Measurements from ENCODE around the gene SH3D19. TPM values are rescaled to one million over a fixed set of nuclear protein-coding genes. Genes with fewer than 3 reads are reported as not detected.

The SH3D19 gene, protein sequence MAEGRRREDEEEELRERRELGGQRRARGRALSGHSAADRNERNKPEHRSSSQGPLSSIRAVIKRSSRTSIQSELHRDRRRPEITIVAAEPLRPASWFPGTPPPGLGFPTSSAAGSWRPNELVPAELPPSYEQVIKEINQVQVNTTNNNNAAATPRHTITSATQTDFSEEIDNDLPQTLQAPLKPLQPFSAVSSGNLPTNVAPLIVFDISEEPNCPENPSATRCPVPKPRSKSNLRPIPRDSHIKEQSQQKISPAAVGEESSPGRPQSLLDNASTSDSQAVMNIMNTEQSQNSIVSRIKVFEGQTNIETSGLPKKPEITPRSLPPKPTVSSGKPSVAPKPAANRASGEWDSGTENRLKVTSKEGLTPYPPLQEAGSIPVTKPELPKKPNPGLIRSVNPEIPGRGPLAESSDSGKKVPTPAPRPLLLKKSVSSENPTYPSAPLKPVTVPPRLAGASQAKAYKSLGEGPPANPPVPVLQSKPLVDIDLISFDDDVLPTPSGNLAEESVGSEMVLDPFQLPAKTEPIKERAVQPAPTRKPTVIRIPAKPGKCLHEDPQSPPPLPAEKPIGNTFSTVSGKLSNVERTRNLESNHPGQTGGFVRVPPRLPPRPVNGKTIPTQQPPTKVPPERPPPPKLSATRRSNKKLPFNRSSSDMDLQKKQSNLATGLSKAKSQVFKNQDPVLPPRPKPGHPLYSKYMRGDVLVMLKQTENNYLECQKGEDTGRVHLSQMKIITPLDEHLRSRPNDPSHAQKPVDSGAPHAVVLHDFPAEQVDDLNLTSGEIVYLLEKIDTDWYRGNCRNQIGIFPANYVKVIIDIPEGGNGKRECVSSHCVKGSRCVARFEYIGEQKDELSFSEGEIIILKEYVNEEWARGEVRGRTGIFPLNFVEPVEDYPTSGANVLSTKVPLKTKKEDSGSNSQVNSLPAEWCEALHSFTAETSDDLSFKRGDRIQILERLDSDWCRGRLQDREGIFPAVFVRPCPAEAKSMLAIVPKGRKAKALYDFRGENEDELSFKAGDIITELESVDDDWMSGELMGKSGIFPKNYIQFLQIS
- total RNA-seq (17.0 and 18.3 TPM in 2 replicates), polyA plus RNA-seq (11.3 and 16.2 TPM in 2 replicates)

- peak within 1 kb of the TSS; percentile 71 for H3K27ac ChIP-seq
- no peaks in the 10 kb centered on the region for H3K27me3 ChIP-seq
- TF ChIP-seq, protein P1, sequence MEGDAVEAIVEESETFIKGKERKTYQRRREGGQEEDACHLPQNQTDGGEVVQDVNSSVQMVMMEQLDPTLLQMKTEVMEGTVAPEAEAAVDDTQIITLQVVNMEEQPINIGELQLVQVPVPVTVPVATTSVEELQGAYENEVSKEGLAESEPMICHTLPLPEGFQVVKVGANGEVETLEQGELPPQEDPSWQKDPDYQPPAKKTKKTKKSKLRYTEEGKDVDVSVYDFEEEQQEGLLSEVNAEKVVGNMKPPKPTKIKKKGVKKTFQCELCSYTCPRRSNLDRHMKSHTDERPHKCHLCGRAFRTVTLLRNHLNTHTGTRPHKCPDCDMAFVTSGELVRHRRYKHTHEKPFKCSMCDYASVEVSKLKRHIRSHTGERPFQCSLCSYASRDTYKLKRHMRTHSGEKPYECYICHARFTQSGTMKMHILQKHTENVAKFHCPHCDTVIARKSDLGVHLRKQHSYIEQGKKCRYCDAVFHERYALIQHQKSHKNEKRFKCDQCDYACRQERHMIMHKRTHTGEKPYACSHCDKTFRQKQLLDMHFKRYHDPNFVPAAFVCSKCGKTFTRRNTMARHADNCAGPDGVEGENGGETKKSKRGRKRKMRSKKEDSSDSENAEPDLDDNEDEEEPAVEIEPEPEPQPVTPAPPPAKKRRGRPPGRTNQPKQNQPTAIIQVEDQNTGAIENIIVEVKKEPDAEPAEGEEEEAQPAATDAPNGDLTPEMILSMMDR (IDR thresholded peaks at IDR 0.05; ENCODE audit: low read depth, low read length): no peak
- DNase-seq (ENCODE audit: low read depth in 1 of 2, low spot score in 1 of 2): peak; percentile 68 to 83
- H3K4me1 ChIP-seq (ENCODE audit: low read depth): peaks cover 18% of the 10 kb centered on the region
- H3K36me3 ChIP-seq: no peaks in the 10 kb centered on the region
- no peaks in the 10 kb centered on the region for H3K9me3 ChIP-seq (ENCODE audit: low read depth)
- peak within 1 kb of the TSS; percentile 47 for H3K4me3 ChIP-seq
Measured at GRCh38 chr4:151325111-151325948, at the start of gene SH3D19. TSS of gene SH3D19 (minus strand) at chr4:151325605. CDS start at chr4:151325352, 253 bp downstream.

DNA sequence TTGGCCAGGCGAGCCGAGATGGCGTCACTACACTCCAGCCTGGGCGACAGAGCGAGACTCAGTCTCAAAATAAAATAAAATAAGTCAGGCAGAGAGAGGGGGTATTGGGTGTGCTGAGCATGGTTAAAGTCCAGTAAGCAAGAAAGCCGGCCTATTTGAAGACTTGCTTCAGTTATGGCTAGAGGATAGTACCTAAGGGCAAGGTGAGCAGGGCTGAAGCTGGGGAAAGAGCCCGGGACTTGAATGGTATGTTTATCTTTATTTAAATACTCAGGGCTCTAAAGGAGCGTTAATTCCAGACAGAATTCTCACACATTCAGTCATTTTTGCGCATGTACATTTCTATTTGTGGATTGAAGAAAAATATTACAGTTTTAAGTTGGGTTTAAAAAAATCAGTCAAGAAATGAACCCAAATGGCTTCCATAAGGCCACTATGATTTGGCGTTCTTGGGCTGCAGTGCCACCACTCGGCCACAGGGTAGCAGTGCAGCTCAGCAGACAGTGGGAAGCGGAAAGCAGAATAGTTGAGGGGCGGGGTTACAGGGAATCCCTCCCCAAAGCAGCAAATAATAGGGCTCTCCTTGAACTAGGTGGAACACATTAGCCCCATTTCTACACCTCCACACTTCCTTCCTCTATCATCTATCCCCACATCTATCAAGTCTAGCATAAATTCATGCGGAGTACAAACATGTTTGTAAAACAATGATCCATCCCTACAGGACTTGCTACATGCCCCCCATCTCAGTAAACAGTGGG is 37.2 kb upstream of the SH3D19 start:
- peak; percentile 87 to 91 for DNase-seq (ENCODE audit: low read depth in 1 of 2, low spot score in 1 of 2)
- no peaks in the 10 kb centered on the region for H3K36me3 ChIP-seq
- H3K4me1 ChIP-seq (ENCODE audit: low read depth): no peaks in the 10 kb centered on the region
- TF ChIP-seq, protein P1 (IDR thresholded peaks at IDR 0.05; ENCODE audit: low read depth, low read length): peak; percentile 99
- no peaks in the 10 kb centered on the region for H3K27me3 ChIP-seq
- H3K9me3 ChIP-seq (ENCODE audit: low read depth): no peaks in the 10 kb centered on the region
- H3K4me3 ChIP-seq: no peak overlapping the region
- H3K27ac ChIP-seq: no peak overlapping the region

DNA sequence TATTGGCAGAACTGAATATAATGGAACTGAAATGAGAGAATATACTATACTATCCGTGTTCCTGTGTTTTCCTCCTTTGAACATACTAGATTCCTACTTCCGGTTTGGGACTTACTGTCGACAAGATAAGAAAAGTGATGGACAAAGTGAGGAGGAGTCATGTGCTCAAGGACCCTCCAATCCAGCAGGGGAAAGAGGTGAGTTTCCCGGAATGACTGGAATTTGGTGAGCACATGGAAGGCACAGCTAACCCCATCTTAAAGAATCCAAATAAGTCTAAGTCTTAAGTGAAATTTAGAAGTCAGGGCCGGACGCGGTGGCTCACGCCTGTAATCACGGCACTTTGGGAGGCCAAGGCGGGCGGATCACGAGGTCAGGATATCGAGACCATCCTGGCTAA is 36.6 kb upstream of the SH3D19 start:
- Histone ChIP-seq H3K36me3 (no peaks in the 10 kb centered on the region), H3K27ac (no peak overlapping the region), H3K4me3 (no peak overlapping the region), H3K27me3 (no peaks in the 10 kb centered on the region), H3K9me3 (ENCODE audit: low read depth) (no peaks in the 10 kb centered on the region), H3K4me1 (ENCODE audit: low read depth) (no peaks in the 10 kb centered on the region)
- peak in 1 of 2 donors; percentile 2 for DNase-seq (ENCODE audit: low read depth in 1 of 2, low spot score in 1 of 2)
- TF ChIP-seq, protein P1 (IDR thresholded peaks at IDR 0.05; ENCODE audit: low read depth, low read length): no peak

DNA sequence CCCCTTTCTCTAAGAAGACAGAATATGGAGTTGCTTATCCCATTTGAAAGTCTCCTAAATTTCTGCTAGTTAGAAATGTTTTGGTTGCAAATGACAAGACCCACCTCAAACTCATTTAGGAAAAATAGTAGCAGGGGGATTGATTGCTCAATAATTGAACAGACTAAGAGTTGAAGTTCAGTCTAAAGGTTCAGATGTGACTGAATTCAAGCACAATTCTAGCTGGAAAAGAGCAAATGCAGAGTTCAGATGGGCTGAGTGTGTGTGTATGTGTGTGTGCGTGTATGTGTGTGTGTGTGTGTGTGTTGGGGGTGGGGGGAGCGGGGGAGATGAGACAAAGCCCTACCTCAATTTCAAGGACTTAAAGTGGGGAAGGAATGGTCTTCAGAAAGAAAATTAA is 35.7 kb upstream of the SH3D19 start:
- Histone ChIP-seq H3K36me3 (no peaks in the 10 kb centered on the region), H3K27me3 (no peaks in the 10 kb centered on the region), H3K27ac (no peak overlapping the region), H3K9me3 (ENCODE audit: low read depth) (no peaks in the 10 kb centered on the region), H3K4me1 (ENCODE audit: low read depth) (no peaks in the 10 kb centered on the region), H3K4me3 (no peak overlapping the region)
- TF ChIP-seq, protein P1 (IDR thresholded peaks at IDR 0.05; ENCODE audit: low read depth, low read length): no peak
- no peak for DNase-seq (ENCODE audit: low read depth in 1 of 2, low spot score in 1 of 2)

All from cardiac muscle cell (in vitro differentiated cells and primary cell).